Neural progenitor cell (in vitro differentiated cells): Measurements from ENCODE around the gene TBCD. TPM values are rescaled to one million over a fixed set of nuclear protein-coding genes. Genes with fewer than 3 reads are reported as not detected.

Experiments
- DNase-seq: peaks from one replicate; pipeline ENCODE4 v3.0.0-alpha.2; 2016; ENCODE audit warnings: low spot score
- H2AFZ ChIP-seq: fragments of 200-600 bp; sonication (generic); replicated peaks from 2 replicates; pipeline ENCODE4 v1.6.1; 2016; ENCODE audit warnings: antibody characterized with exemption
- H3F3A ChIP-seq: fragments of 200-600 bp; sonication (generic); 2 replicates; pipeline ENCODE4 v1.6.1; 2016; ENCODE audit warnings: antibody characterized with exemption, low read depth
- H3K27ac ChIP-seq: fragments of 200-600 bp; sonication (generic); 2 replicates; pipeline ENCODE4 v1.5.1; 2016; ENCODE audit warnings: mild to moderate bottlenecking
- H3K27me3 ChIP-seq: fragments of 200-600 bp; sonication (generic); 2 replicates; pipeline ENCODE4 v1.6.1; 2016; ENCODE audit warnings: mild to moderate bottlenecking, moderate library complexity
- H3K36me3 ChIP-seq: fragments of 200-600 bp; sonication (generic); 2 replicates; pipeline ENCODE4 v1.5.1; 2016
- H3K4me1 ChIP-seq: fragments of 200-600 bp; sonication (generic); 2 replicates; pipeline ENCODE4 v1.6.1; 2016; ENCODE audit warnings: mixed run types
- H3K4me2 ChIP-seq: fragments of 200-600 bp; sonication (generic); 2 replicates; pipeline ENCODE4 v1.6.1; 2016
- H3K4me3 ChIP-seq: fragments of 200-600 bp; sonication (generic); 2 replicates; pipeline ENCODE4 v1.5.1; 2016
- H3K79me2 ChIP-seq: fragments of 200-600 bp; sonication (generic); 2 replicates; pipeline ENCODE4 v1.6.1; 2016; ENCODE audit warnings: low read depth
- H3K9ac ChIP-seq: fragments of 200-600 bp; sonication (generic); 2 replicates; pipeline ENCODE4 v1.6.1; 2016
- H3K9me3 ChIP-seq: fragments of 200-600 bp; sonication (generic); 2 replicates; pipeline ENCODE4 v1.5.1; 2016; ENCODE audit warnings: low read depth
- H4K20me1 ChIP-seq: fragments of 200-600 bp; sonication (generic); 2 replicates; pipeline ENCODE4 v1.6.1; 2016; ENCODE audit warnings: low read depth
- H3K27ac Mint-ChIP-seq: 3 replicates; pipeline ENCODE4 v1.8.0; 2021; ENCODE audit warnings: mixed read lengths
- H3K27me3 Mint-ChIP-seq: 2 replicates; pipeline ENCODE4 v1.8.0; 2022; ENCODE audit warnings: low read depth, mild to moderate bottlenecking, inconsistent platforms, moderate library complexity, mixed read lengths; ENCODE audit not compliant: insufficient read depth
- H3K36me3 Mint-ChIP-seq: 3 replicates; pipeline ENCODE4 v1.8.0; 2021; ENCODE audit warnings: mixed read lengths
- H3K4me1 Mint-ChIP-seq: 3 replicates; pipeline ENCODE4 v1.8.0; 2021; ENCODE audit warnings: mixed read lengths
- H3K4me3 Mint-ChIP-seq: 3 replicates; pipeline ENCODE4 v1.8.0; 2021; ENCODE audit warnings: mild to moderate bottlenecking, moderate library complexity, mixed read lengths
- H3K9me3 Mint-ChIP-seq: 3 replicates; pipeline ENCODE4 v1.8.0; 2020; ENCODE audit warnings: mixed read lengths
- EZH2 ChIP-seq: fragments of 200-600 bp; sonication (generic); IDR thresholded peaks from 2 replicates; pipeline ENCODE4 v1.6.1; 2017; ENCODE audit warnings: antibody characterized with exemption, mild to moderate bottlenecking, moderate library complexity
- EZH2phosphoT487 ChIP-seq: fragments of 200-600 bp; sonication (generic); IDR thresholded peaks from 2 replicates; pipeline ENCODE4 v1.6.1; 2017; ENCODE audit warnings: antibody characterized with exemption
- total RNA-seq: library from RNA; depleted of rRNA; stranded (reverse); fragments of >200 nt; gene quantifications from 2 replicates; pipeline ENCODE4 v1.2.3, GENCODE V29; 2015; ENCODE audit warnings: low replicate concordance
- TF ChIP-seq, protein P1 (sequence below): fragments of 200-600 bp; sonication (generic); IDR thresholded peaks from 2 replicates; pipeline ENCODE4 v1.5.1; 2017; ENCODE audit warnings: antibody characterized with exemption, mild to moderate bottlenecking

TBCD gene
- total RNA-seq, 1 donor from 2014 or later, result 76.4 TPM

DNA sequence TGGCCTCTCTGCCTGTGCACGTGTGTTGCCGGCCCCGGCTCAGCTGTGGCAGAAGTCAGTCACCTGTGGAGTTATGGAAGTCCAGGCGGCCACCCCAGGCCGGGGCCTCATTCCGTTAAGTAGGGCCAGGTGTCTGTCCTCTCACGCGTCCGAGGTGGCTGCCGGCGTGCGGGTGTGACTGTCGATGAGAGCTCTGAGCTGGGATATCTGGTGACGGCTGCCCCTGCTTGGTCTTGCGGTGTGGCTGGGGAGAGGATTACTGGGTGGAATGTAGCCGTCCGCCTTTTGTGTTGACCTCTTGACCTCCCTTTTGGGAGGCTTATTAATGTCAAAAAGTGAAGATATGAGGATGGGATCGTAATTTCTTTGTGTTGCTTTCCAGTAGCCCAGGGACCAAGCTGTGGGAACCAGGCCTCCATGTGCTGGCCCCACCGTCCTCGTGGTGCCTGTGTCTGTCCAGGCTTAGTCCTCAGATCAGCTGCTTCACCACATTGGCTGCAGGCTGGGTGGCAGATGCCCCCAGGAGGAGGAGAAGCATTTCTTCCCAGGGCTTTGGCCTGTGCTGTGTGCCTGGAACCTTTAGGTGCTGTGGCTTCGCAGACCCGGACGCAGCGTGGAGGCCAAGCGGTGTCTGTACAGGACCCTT lies 111.0 kb downstream of the TBCD start:
- DNase-seq, result peak; percentile 23
- Histone ChIP-seq H3K27me3 (no peaks in the 10 kb centered on the region), H3K9ac (no peak overlapping the region), H3K9me3 (no peaks in the 10 kb centered on the region), H3K4me2 (no peak overlapping the region), H3K4me3 (no peak overlapping the region), H3K27ac (no peak overlapping the region), H2AFZ (no peak overlapping the region), H4K20me1 (peaks cover 46% of the 10 kb centered on the region), H3K36me3 (no peaks in the 10 kb centered on the region), H3F3A (no peaks in the 10 kb centered on the region), H3K79me2 (peaks cover 27% of the 10 kb centered on the region), H3K4me1 (peaks cover 28% of the 10 kb centered on the region)
- TF ChIP-seq EZH2phosphoT487, result no peak
- no peak for TF ChIP-seq EZH2
- TF ChIP-seq, protein P1, sequence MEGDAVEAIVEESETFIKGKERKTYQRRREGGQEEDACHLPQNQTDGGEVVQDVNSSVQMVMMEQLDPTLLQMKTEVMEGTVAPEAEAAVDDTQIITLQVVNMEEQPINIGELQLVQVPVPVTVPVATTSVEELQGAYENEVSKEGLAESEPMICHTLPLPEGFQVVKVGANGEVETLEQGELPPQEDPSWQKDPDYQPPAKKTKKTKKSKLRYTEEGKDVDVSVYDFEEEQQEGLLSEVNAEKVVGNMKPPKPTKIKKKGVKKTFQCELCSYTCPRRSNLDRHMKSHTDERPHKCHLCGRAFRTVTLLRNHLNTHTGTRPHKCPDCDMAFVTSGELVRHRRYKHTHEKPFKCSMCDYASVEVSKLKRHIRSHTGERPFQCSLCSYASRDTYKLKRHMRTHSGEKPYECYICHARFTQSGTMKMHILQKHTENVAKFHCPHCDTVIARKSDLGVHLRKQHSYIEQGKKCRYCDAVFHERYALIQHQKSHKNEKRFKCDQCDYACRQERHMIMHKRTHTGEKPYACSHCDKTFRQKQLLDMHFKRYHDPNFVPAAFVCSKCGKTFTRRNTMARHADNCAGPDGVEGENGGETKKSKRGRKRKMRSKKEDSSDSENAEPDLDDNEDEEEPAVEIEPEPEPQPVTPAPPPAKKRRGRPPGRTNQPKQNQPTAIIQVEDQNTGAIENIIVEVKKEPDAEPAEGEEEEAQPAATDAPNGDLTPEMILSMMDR, result no peak
- H3K36me3 Mint-ChIP-seq, result peaks cover 4% of the 10 kb centered on the region
- H3K4me3 Mint-ChIP-seq, result peak overlapping the region; percentile 64
- peaks cover 9% of the 10 kb centered on the region for H3K27me3 Mint-ChIP-seq
- peaks cover 73% of the 10 kb centered on the region for H3K4me1 Mint-ChIP-seq
- peak overlapping the region; percentile 43 for H3K27ac Mint-ChIP-seq
- H3K9me3 Mint-ChIP-seq, result no peaks in the 10 kb centered on the region

DNA sequence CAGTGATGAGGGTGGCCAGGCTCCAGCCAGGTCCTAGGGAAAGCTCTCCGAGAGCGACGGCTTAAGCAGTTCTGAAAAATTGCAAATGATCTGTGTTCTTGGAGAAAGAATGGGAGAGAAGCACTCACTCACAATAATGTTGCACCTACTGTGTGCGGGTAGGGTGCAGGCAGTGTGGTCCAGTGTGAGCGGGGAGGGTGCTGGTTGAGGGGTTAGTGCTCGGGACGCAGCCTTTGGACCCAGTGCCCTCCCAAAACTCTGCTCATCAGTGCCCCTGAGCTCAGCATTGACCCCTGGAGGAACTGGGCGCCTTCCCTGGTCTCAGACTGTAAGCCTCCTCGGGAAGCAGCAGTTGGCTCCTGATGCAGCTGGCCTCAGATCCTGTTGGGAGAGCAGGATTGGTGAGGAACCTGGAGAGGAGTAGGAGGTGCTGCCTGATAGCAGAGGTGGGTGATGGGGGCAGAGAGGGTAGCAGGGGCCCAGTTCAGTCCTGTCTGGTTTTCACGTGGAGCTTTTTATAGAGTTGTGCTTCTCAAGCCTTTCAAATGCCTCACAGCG lies 111.6 kb downstream of the TBCD start:
- H3K27ac Mint-ChIP-seq, result peak overlapping the region; percentile 66
- DNase-seq, result no peak
- Histone ChIP-seq H3F3A (no peaks in the 10 kb centered on the region), H3K27ac (no peak overlapping the region), H3K36me3 (no peaks in the 10 kb centered on the region), H3K79me2 (peaks cover 27% of the 10 kb centered on the region), H4K20me1 (peaks cover 43% of the 10 kb centered on the region), H3K9me3 (no peaks in the 10 kb centered on the region), H2AFZ (no peak overlapping the region), H3K9ac (no peak overlapping the region), H3K4me2 (no peak overlapping the region), H3K4me1 (peaks cover 28% of the 10 kb centered on the region), H3K27me3 (no peaks in the 10 kb centered on the region), H3K4me3 (no peak overlapping the region)
- no peaks in the 10 kb centered on the region for H3K36me3 Mint-ChIP-seq
- no peak overlapping the region for H3K4me3 Mint-ChIP-seq
- H3K27me3 Mint-ChIP-seq, result peaks cover 9% of the 10 kb centered on the region
- H3K4me1 Mint-ChIP-seq, result peaks cover 72% of the 10 kb centered on the region
- no peak for TF ChIP-seq EZH2phosphoT487
- TF ChIP-seq EZH2, result no peak
- TF ChIP-seq, protein P1, result no peak
- H3K9me3 Mint-ChIP-seq, result no peaks in the 10 kb centered on the region

GRCh38 chr17:82863941-82864712 lies 112.3 kb downstream of the TBCD start:
- Histone ChIP-seq H4K20me1 (peaks cover 40% of the 10 kb centered on the region), H3K36me3 (no peaks in the 10 kb centered on the region), H2AFZ (no peak overlapping the region), H3K4me3 (no peak overlapping the region), H3K79me2 (peaks cover 27% of the 10 kb centered on the region), H3K27ac (no peak overlapping the region), H3K4me1 (peaks cover 28% of the 10 kb centered on the region), H3K9me3 (no peaks in the 10 kb centered on the region), H3K27me3 (no peaks in the 10 kb centered on the region), H3F3A (no peaks in the 10 kb centered on the region), H3K9ac (no peak overlapping the region), H3K4me2 (no peak overlapping the region)
- Mint-ChIP-seq H3K9me3 (no peaks in the 10 kb centered on the region), H3K27ac (peak overlapping the region; percentile 65), H3K4me3 (no peak overlapping the region), H3K36me3 (peaks cover 3% of the 10 kb centered on the region), H3K27me3 (peaks cover 10% of the 10 kb centered on the region), H3K4me1 (peaks cover 68% of the 10 kb centered on the region)
- DNase-seq, result no peak
- TF ChIP-seq EZH2phosphoT487, result no peak
- TF ChIP-seq, protein P1, result no peak
- TF ChIP-seq EZH2, result no peak
